HG02840 (cell line): ENCODE data around the gene MRPS12.
"Not testable (repeated sequence)": the region's sequence is repeated elsewhere in the genome, so short reads cannot be mapped to it uniquely, and the experiment has no call there.

Experiments used
- ATAC-seq: cut with Tn5 transposase; IDR thresholded peaks from one replicate; pipeline ENCODE4 v1.9.1; 2021; ENCODE audit warnings: mild to moderate bottlenecking, moderate library complexity, moderate number of reproducible peaks; ENCODE audit not compliant: unreplicated experiment, low FRiP score

MRPS12 gene

DNA sequence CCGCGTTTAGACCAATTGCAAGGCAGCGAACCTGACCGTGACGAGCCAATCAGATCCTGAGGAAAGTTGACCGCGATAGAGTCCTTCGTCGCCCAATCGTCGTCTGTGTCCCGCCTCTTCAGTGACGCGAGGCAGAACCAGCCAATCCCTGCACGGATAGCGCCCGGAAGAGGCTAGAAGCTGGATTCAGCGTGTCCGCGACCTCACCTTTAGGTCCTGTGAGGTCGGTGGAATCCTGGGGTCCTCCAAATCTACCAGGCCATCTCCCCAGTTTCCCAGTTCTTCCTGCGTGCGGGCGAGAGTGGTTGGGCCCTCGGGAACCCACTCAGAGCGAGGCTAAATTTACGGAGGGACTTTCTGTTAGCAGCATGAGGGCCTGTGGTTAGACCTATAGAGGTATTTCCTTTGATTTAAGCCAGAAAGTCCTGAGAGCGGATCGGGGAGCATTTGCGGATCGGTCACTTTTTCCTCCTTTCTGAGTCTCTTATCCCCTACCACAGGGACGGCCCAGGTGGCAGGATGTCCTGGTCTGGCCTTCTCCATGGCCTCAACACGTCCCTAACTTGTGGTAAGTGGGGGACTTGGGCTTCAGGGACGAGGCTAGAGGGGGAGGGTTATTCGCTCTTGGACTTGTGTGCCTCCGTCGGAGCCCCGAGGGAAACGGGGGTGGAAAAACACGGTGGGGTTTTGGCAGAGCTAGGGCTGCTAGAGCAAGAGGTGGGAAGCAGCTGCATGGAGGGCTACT is at the start of gene MRPS12:
Gene MRPS12 (plus strand): TSS at position 169 of the 745 bp plus-strand sequence. CDS start 351 bp downstream, at position 520.
- peak; percentile 98 for ATAC-seq

DNA sequence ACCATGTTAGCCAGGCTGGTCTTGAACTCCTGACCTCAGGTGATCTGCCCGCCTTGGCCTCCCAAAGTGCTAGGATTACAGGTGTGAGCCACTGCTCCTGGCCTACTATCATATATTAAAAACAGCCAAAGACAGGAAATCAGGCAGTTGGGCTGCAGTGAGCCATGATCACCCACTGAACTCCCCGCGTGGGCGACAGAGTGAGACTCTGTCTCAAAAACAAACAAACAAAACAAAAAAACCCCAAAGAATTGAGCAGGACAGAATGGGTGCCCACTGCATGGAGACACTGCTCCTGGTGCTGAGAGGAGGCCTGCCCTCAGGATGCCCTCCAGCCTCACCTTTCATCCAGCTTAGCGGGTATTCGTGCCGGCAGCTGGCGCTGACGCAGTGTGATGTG is 47.5 kb upstream of the MRPS12 start:
- ATAC-seq: no peak

GRCh38 chr19:38884691-38885090 is 46.1 kb upstream of the MRPS12 start:
- ATAC-seq: not testable (repeated sequence)

DNA sequence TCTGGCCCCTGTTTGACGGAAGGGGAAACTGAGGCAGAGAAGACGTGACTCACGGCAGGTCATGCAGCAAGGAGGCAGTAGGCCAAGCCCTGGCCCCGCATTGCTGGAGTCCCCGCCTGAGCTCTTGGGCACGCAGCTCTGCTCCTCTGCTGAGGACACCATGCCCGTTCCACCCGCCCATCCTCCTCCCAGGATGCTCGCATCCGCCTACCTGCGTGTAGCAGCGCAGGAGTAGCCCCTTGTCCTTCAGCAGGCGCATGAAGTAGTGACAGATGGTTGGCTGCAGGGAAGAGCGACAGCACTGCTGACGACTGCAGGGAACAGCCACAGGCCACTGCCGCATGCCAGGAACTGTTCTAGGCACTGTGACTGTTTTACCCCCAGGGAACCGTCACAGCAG is 41.9 kb upstream of the MRPS12 start:
- ATAC-seq: no peak

GRCh38 chr19:38889803-38890202 is 40.9 kb upstream of the MRPS12 start:
- no peak for ATAC-seq

DNA sequence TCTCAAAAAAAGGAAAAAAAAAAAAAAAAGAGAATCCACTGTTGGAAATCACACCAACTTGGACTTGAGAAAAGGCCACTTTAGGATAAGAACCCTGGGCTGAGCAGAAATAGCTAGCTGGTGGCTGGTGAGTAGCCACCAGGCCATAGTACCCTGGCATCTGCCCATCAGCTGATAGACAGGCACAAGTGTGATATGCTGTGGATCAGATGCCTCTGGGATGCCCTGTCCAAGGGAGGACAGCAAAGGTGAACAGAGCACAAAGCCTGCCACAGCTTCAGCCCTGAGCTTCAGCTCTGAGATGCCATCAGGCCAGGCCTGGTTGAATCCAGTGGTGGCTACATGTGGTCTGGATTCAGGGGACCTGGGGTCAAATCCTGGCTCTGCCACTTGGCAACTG is 40.1 kb upstream of the MRPS12 start:
- no peak for ATAC-seq

GRCh38 chr19:38891771-38892170 is 39.0 kb upstream of the MRPS12 start:
- ATAC-seq: no peak

- no peak for ATAC-seq
Measured at GRCh38 chr19:38892841-38893240, 37.9 kb upstream of the MRPS12 start.

GRCh38 chr19:38893341-38893771 is 37.4 kb upstream of the MRPS12 start:
- no peak for ATAC-seq

DNA sequence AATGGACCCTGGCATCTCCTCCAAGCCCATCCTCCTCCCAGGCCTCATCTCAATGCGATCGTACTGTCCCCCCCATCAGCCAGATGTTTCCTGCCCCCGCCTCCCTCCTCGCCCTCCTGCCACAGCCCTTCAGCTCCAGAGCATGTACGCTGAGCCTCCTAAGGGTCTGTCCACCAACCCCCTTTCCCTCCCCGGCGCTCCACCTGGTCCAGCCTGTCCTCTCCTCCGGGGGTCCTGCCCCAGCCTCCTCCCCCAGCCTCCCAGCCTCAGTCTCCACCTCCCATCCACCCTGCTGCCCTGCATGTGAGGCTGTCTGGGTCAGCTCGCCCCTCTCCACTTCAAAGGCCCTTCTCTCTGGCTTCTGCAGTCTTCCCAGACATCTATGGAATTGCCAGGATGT is 35.8 kb upstream of the MRPS12 start:
- no peak for ATAC-seq

DNA sequence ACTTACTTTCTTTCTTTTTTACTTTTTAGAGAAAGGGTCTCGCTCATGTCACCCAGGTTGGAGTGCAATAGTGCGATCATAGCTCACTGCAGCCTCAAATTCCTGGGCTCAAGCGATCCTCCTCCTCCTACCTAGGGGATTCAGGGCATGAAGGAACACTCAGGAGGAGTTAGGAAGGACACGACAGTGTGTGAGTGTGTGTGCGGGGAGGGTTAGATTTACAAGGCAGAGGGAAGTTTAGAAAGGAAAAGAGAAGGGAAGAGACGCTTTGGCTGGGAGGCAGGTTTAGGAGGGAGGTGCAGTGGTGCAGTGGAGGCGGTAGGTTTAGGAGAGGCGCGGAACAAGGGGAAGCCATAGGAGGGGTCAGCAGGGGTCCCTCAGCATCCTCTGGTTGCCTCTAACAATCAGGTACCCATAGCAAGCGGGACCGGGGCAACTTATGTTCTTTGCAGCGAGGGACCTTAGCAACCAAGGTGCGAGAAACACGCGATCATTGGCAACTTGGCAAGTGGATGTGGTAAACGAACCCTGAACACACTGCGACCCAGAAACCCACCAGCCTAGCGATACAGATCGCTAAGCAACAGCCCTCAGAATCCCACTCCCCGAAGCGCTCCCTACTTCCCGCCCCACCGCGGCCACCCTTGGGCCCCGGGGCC is 31.8 kb upstream of the MRPS12 start:
- ATAC-seq: no peak

DNA sequence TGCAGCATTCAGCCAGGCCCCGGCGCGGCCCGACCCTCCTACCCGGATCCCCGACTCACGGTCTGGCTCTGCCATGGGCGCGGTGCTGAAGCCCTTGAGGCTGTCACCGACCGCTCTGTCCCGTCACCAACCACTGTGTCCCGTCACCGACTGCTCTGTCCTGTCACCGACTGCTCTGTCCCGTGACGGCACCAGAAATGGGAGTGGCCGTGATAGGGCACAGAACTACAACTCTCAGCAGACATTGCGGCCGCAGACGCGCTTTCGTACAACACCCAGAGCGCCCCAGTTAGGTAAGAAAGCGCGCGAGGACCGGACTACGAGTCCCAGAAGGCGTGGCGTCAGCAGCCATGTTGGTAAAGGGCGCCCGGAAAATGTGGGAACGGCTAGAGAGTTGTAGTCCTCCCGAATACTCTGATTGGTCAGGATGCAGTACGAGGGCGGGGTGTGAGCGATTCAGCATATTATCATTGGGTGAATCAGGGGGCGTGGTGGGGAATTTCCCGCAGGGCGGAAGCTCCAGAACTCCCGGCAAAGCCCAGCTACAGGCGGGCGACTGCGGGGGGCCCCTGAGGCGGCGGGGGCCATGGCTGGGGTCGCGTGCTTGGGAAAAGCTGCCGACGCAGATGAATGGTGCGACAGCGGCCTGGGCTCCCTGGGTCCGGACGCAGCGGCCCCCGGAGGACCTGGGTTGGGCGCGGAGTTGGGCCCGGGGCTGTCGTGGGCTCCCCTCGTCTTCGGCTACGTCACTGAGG is 31.1 kb upstream of the MRPS12 start, which contains the start of the genes NFKBIB and SIRT2:
Gene NFKBIB (plus strand): TSS at position 523 of the 755 bp plus-strand sequence. CDS start 64 bp downstream, at position 587.
Gene SIRT2 (minus strand): TSS at position 172 of the 755 bp plus-strand sequence. CDS start 97 bp downstream, at position 75.
- ATAC-seq: peak; percentile 90

DNA sequence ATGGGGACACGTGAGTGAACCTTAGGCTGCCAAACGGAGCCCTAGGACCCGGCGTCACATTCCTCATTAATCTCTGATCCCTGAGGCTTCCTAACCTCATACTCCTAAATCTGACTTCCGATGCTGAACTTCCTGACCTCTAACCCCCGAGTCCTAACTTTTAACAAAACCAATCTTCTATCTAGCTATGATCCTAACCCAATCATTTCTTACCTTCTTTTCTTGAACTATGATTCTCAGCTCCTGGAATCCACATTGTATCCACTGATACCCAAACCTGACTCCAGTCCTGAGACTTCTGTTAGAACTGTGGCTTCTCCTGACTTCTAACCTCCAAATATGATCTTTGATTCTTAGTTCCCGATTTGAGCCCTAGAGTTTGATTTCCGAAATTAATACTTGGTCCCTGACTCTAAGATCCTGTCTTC is 30.5 kb upstream of the MRPS12 start:
- no peak for ATAC-seq

GRCh38 chr19:38900743-38901190 is 30.0 kb upstream of the MRPS12 start:
- no peak for ATAC-seq

DNA sequence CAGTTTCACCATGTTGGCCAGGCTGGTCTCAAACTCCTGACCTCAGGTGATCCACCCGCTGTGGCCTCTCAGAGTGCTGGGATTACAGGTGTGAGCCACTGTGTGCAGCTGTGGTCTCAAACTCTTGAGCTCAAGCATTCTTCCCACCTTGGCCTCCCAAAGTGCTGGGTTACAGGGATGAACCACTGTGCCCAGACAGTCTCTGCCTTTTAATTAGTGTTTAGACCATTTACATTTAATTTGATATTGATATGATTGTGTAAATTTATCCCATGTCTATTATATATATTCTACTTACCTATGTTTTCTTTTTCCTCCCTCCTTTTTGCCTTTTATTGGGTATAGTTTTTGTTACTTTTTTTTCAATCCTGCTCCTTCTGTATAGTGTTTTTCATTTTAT is 29.1 kb upstream of the MRPS12 start:
- ATAC-seq: no peak

DNA sequence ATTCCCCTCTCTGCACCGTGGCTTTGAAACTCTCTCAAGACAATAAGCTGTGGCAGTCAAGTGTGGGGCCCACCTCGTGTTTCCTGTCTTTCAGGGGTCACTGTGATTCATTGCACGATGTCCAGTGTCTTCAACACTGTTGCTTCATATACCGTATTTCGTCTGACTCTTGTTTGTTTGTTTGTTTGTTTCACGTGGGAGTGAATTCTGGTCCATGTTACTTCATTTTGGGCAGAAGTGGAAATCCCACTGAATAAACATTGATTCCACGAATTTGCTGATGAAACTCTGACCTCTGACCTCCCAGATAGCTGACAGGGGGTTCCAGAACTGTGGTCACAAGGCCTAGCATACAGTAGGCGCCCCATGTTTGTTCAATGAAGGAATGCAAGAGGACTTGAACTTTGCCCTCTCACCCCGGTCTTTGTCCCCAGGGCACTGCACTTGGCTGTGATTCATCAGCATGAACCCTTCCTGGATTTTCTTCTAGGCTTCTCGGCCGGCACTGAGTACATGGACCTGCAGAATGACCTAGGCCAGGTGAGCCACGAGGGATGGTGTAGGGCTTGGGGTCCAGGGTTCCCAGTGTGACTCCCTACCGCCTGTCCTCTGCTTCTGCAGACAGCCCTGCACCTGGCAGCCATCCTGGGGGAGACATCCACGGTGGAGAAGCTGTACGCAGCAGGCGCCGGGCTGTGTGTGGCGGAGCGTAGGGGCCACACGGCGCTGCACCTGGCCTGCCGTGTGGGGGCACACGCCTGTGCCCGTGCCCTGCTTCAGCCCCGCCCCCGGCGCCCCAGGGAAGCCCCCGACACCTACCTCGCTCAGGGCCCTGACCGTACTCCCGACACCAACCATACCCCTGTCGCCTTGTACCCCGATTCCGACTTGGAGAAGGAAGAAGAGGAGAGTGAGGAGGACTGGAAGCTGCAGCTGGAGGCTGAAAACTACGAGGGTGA is 25.9 kb upstream of the MRPS12 start:
- ATAC-seq: no peak

GRCh38 chr19:38905620-38906019 is 25.1 kb upstream of the MRPS12 start:
- ATAC-seq: no peak

- ATAC-seq: no peak
Measured at GRCh38 chr19:38907227-38907626, 23.5 kb upstream of the MRPS12 start.

DNA sequence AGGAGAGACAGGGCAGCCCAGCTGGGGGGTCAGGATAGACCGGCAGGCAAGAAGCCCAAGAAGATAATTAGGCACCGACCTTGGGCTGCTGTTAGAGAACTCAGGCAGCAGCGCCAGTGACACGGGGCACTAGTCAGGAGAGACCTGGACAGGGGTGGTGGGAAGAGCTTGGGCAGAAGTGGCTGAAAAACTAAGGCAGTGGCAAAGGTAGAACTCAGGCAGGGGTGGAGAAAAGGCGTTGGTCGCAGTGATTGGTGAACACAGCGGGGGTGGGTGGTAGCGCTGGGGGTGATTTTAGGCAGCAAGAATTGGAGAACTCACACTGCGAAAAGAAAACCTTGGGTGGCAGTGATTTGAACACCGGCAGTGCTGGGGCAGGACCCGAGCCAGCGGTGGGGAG is 23.1 kb upstream of the MRPS12 start:
- no peak for ATAC-seq

DNA sequence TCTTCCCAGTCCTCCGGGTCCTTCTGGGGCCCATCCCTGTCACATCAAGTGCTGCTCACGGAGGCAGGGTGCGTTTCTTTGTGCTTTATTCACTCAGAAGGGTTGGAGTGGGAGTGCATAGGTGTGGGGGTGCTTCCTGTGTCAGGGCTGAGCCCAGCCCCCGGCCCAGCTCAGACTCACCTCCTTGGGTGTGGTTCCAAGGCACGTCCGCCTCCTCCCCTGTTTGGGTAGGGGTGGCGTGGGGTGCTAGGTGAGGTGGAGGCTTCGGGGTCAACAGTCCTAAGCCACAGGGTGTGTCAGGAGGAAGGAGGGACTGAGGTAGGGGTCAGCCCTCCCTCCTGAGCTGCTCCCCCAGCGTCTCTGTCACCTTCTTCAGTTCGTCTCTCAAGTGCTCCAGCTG is 21.8 kb upstream of the MRPS12 start:
- ATAC-seq: no peak
